H1 (cell line): ENCODE results near the gene NLRP3. TPM values are rescaled to one million over a fixed set of nuclear protein-coding genes. Genes with fewer than 3 reads are reported as not detected.
"Not testable (repeated sequence)": the region's sequence is repeated elsewhere in the genome, so short reads cannot be mapped to it uniquely, and the experiment has no call there.

Experiments used
- CTCF ChIA-PET: fragments of 300-600 bp; sonication (Branson Sonifier 250); formaldehyde crosslinking; loops from one replicate; lab custom pipeline; 2021; ENCODE audit not compliant: partially characterized antibody; lab: Charles Lee
- POLR2A ChIA-PET: fragments of 300-600 bp; sonication (Branson Sonifier 250); formaldehyde crosslinking; loops from one replicate; lab custom pipeline; 2021; ENCODE audit warnings: inconsistent platforms; ENCODE audit not compliant: partially characterized antibody; lab: Charles Lee
- DNase-seq, 2 experiments: peaks; one replicate each; pipeline versions ENCODE4 v3.0.0 to v3.0.0-alpha.2; 2010 to 2022; ENCODE audit warnings: low spot score in 2 of 2, low read depth in 1 of 2, mixed read lengths in 1 of 2
- FAIRE-seq: peaks from 2 replicates; lab custom pipeline; 2011; peaks lifted over from hg19 to GRCh38; lab: Jason Lieb, UNC
- H2AFZ ChIP-seq: 2 replicates; pipeline ENCODE4 v1.8.1; 2012; ENCODE audit warnings: low read length, inconsistent platforms
- H2AK5ac ChIP-seq: 2 replicates; pipeline ENCODE4 v1.6.1; 2013; ENCODE audit warnings: low read depth, low read length
- H2BK120ac ChIP-seq: replicated peaks from 2 replicates; pipeline ENCODE3; 2013; ENCODE audit warnings: low read depth, low read length, inconsistent platforms
- H2BK12ac ChIP-seq: 2 replicates; pipeline ENCODE4 v1.6.1; 2013; ENCODE audit warnings: low read depth, low read length
- H2BK15ac ChIP-seq: 2 replicates; pipeline ENCODE4 v1.6.1; 2013; ENCODE audit warnings: low read length
- H2BK20ac ChIP-seq: 2 replicates; pipeline ENCODE4 v1.6.1; 2013; ENCODE audit warnings: low read length
- H2BK5ac ChIP-seq: 2 replicates; pipeline ENCODE4 v1.6.1; 2013; ENCODE audit warnings: low read depth, low read length
- H3K14ac ChIP-seq: 2 replicates; pipeline ENCODE4 v1.6.1; 2013; ENCODE audit warnings: inconsistent platforms; ENCODE audit not compliant: insufficient read length
- H3K18ac ChIP-seq: 2 replicates; pipeline ENCODE4 v1.6.1; 2013; ENCODE audit warnings: low read length; ENCODE audit errors: extremely low read depth
- H3K23ac ChIP-seq: 2 replicates; pipeline ENCODE4 v1.6.1; 2013; ENCODE audit warnings: inconsistent platforms; ENCODE audit not compliant: insufficient read length
- H3K23me2 ChIP-seq: 2 replicates; pipeline ENCODE4 v1.6.1; 2013; ENCODE audit warnings: low read depth, low read length
- H3K27ac ChIP-seq: 2 replicates; pipeline ENCODE4 v1.6.1; 2011; ENCODE audit warnings: low read depth, low read length, inconsistent platforms
- H3K27me3 ChIP-seq, 4 experiments: replicated peaks in 1 of 4; 1 replicate in 1 of 4; 2 replicates in 3 of 4; pipeline versions ENCODE4 v1.6.1 to v1.8.1; 2011 to 2013; ENCODE audit warnings: low read length in 3 of 4, mild to moderate bottlenecking in 3 of 4, inconsistent platforms in 2 of 4, mixed read lengths in 2 of 4, moderate library complexity in 1 of 4; ENCODE audit not compliant: control insufficient read depth in 3 of 4, insufficient read depth in 3 of 4; ENCODE audit errors: extremely low read depth in 1 of 4
- H3K36me3 ChIP-seq, 4 experiments: 2 replicates each; pipeline versions ENCODE4 v1.6.1 to v1.8.1; 2011 to 2013; ENCODE audit warnings: mild to moderate bottlenecking in 4 of 4, low read length in 3 of 4, moderate library complexity in 2 of 4, control low read depth in 1 of 4, inconsistent platforms in 1 of 4; ENCODE audit not compliant: insufficient read depth in 4 of 4, control insufficient read depth in 2 of 4
- H3K4ac ChIP-seq: replicated peaks from 2 replicates; pipeline ENCODE3; 2013; ENCODE audit warnings: low read length, low read depth, mixed read lengths, inconsistent platforms; ENCODE audit not compliant: insufficient read length
- H3K4me1 ChIP-seq, 4 experiments: replicated peaks in 1 of 4; 1 replicate in 1 of 4; 2 replicates in 3 of 4; pipeline versions ENCODE4 v1.6.1 to v1.8.1; 2011 to 2013; ENCODE audit warnings: low read length in 3 of 4, inconsistent platforms in 2 of 4, mixed read lengths in 1 of 4; ENCODE audit not compliant: insufficient read depth in 4 of 4, control insufficient read depth in 3 of 4
- H3K4me2 ChIP-seq, 2 experiments: 2 replicates each; pipeline versions ENCODE4 v1.6.1 to v1.8.1; 2011 to 2013; ENCODE audit warnings: low read depth in 2 of 2, low read length in 2 of 2, control low read depth in 1 of 2, inconsistent platforms in 1 of 2, mild to moderate bottlenecking in 1 of 2; ENCODE audit not compliant: insufficient read depth in 1 of 2
- H3K4me3 ChIP-seq, 4 experiments: fragments of 200-600, 300-600 bp in 1 of 4; sonication (generic), shearing (Covaris generic), sonication (Bioruptor Twin) in 1 of 4; 2 replicates each; pipeline versions ENCODE4 v1.5.1 to v1.8.1; 2011 to 2016; ENCODE audit warnings: low read length in 4 of 4, low read depth in 3 of 4, control low read depth in 2 of 4, inconsistent platforms in 2 of 4, mild to moderate bottlenecking in 2 of 4, mixed read lengths in 1 of 4, moderate library complexity in 1 of 4; ENCODE audit not compliant: insufficient read depth in 2 of 4; ENCODE audit errors: extremely low read depth in 1 of 4
- H3K56ac ChIP-seq: replicated peaks from 2 replicates; pipeline ENCODE3; 2013; ENCODE audit warnings: low read depth, mild to moderate bottlenecking, mixed read lengths, low read length, inconsistent platforms; ENCODE audit not compliant: insufficient read length
- H3K79me1 ChIP-seq: 2 replicates; pipeline ENCODE4 v1.6.1; 2013; ENCODE audit warnings: low read depth, low read length, control low read depth
- H3K79me2 ChIP-seq, 2 experiments: 2 replicates each; pipeline versions ENCODE4 v1.6.1 to v1.8.1; 2012 to 2013; ENCODE audit warnings: low read length in 2 of 2, mild to moderate bottlenecking in 2 of 2, inconsistent platforms in 1 of 2; ENCODE audit not compliant: insufficient read depth in 2 of 2, control insufficient read depth in 1 of 2
- H3K9ac ChIP-seq, 4 experiments: replicated peaks in 1 of 4; 1 replicate in 1 of 4; 2 replicates in 3 of 4; pipeline versions ENCODE4 v1.6.1 to v1.8.1; 2011 to 2013; ENCODE audit warnings: low read depth in 3 of 4, low read length in 3 of 4, control low read depth in 2 of 4, mild to moderate bottlenecking in 2 of 4, moderate library complexity in 2 of 4, inconsistent platforms in 1 of 4; ENCODE audit errors: extremely low read depth in 1 of 4
- H3K9me3 ChIP-seq, 2 experiments: 2 replicates each; pipeline versions ENCODE4 v1.6.1 to v1.8.1; 2012 to 2013; ENCODE audit warnings: mild to moderate bottlenecking in 2 of 2, moderate library complexity in 2 of 2, control low read depth in 1 of 2, inconsistent platforms in 1 of 2, low read depth in 1 of 2, low read length in 1 of 2, mixed read lengths in 1 of 2; ENCODE audit not compliant: insufficient read depth in 2 of 2
- H4K20me1 ChIP-seq, 2 experiments: replicated peaks in 1 of 2; 2 replicates each; pipeline versions ENCODE3 to v1.8.1; 2011 to 2013; ENCODE audit warnings: inconsistent platforms in 2 of 2, low read length in 2 of 2, mild to moderate bottlenecking in 1 of 2; ENCODE audit not compliant: insufficient read depth in 2 of 2, control insufficient read depth in 1 of 2
- H4K5ac ChIP-seq: 2 replicates; pipeline ENCODE4 v1.6.1; 2013; ENCODE audit warnings: low read length, low read depth, mixed read lengths, inconsistent platforms; ENCODE audit not compliant: insufficient read length
- H4K8ac ChIP-seq: 2 replicates; pipeline ENCODE4 v1.8.0; 2013; ENCODE audit warnings: mild to moderate bottlenecking, moderate library complexity, low read length, inconsistent platforms; ENCODE audit not compliant: insufficient read depth; ENCODE audit errors: extremely low read depth
- H4K91ac ChIP-seq: replicated peaks from 2 replicates; pipeline ENCODE3; 2013; ENCODE audit warnings: low read length, mixed read lengths, inconsistent platforms; ENCODE audit not compliant: insufficient read length
- WGBS, 2 experiments: shearing (Covaris generic) in 1 of 2; methylation state at CpG; one replicate each; pipeline versions ENCODE4 v1.1.6 to v1.1.7; 2013 to 2015; ENCODE audit warnings: low lambda C conversion rate in 2 of 2, mixed read lengths in 2 of 2, inconsistent platforms in 1 of 2, low coverage in 1 of 2, missing lambda C conversion rate in 1 of 2; ENCODE audit not compliant: insufficient replicate concordance in 2 of 2, insufficient coverage in 1 of 2, insufficient read length in 1 of 2; ENCODE audit errors: extremely low coverage in 1 of 2, missing lambda C conversion rate in 1 of 2; 5-methylcytosine and 5-hydroxymethylcytosine counted together
- polyA plus RNA-seq, 7 experiments: library from polyadenylated mRNA; depleted of rRNA in 3 of 7; stranded (reverse) in 5 of 7; unstranded in 2 of 7; fragments of >200 nt in 5 of 7; fragments of 200-250 nt in 2 of 7; gene quantifications; 1 replicate in 5 of 7; 2 replicates in 1 of 7; 4 replicates in 1 of 7; pipeline versions ENCODE4 v1.2.1 to v1.2.3, GENCODE V29; 2011 to 2013; ENCODE audit warnings: missing spikeins in 2 of 7, mixed read lengths in 2 of 7
- total RNA-seq: library from RNA; stranded (reverse); fragmentation: NEBNext Ultra II Directional; extraction: Animal tissue kit (Norgen Biotek cat#: 25700); gene quantifications from 2 replicates; pipeline ENCODE4 v1.2.1, GENCODE V29; 2021

The NLRP3 gene
- total and polyA plus RNA-seq, 2 of the 8 experiments (the other 6 are each of a cell fraction or from before 2014, with no cell fraction given): 0.05 to 0.19 TPM

DNA sequence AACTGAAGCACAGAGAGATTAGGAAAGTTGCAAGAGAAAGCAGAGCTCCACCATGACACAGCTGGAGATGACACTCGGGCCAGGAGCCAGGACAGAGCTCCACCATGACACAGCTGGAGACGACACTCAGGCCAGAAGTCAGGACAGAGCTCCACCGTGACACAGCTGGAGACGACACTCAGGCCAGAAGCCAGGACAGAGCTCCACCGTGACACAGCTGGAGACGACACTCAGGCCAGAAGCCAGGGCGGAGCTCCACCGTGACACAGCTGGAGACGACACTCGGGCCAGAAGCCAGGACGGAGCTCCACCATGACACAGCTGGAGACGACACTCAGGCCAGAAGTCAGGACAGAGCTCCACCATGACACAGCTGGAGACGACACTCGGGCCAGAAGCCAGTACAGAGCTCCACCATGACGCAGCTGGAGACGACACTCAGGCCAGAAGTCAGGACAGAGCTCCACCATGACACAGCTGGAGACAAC, 55.0 kb downstream of the NLRP3 start:
- CTCF ChIA-PET: interaction anchor here (1.3 to 2.3 kb wide), 3 partner anchors 14 to 98 kb away, joined by 4 to 6 read pairs (median 5); no protein-coding TSS in a partner anchor
- H3K4me3 ChIP-seq, H4K91ac ChIP-seq, H3K27me3 ChIP-seq, H4K5ac ChIP-seq, POLR2A ChIA-PET, H3K4ac ChIP-seq, H3K9me3 ChIP-seq, H3K79me1 ChIP-seq, H2BK5ac ChIP-seq, DNase-seq, H3K79me2 ChIP-seq, H2BK12ac ChIP-seq, H3K4me2 ChIP-seq, H2AFZ ChIP-seq, H2BK15ac ChIP-seq, H3K9ac ChIP-seq, H3K27ac ChIP-seq, H2BK120ac ChIP-seq, H4K20me1 ChIP-seq, H3K56ac ChIP-seq, H3K14ac ChIP-seq, H4K8ac ChIP-seq, H3K23ac ChIP-seq, H2AK5ac ChIP-seq, H3K18ac ChIP-seq, FAIRE-seq, H3K36me3 ChIP-seq, H3K23me2 ChIP-seq, H2BK20ac ChIP-seq: not testable (repeated sequence)
- whole genome bisulfite sequencing, 2 experiments: 87% methylated on average over 16 of the region's 16 CpGs; no CpG with 5 or more reads in 1 of the 2 experiments
- peaks cover 0 to 11% (median 2%) of the 10 kb centered on the region in 4 experiments; a peak in 4 of 7 replicates for H3K4me1 ChIP-seq
